GM12878 (cell line): ENCODE data around the gene TMCC2. TPM values are rescaled to one million over a fixed set of nuclear protein-coding genes. Genes with fewer than 3 reads are reported as not detected.

ENCODE experiments used
- ATAC-seq: fragments of 200-7000 bp; cut with Tn5 transposase; 3 replicates; pipeline ENCODE4 v1.9.1; 2020; ENCODE audit warnings: mild to moderate bottlenecking, moderate library complexity
- BruUV-seq: library from RNA; stranded (reverse); fragments of 400-500 nt; replicated peaks from 2 replicates; lab custom pipeline; 2021; lab: Mats Ljungman, UMichigan
- CTCF ChIA-PET: fragments of 300-600 bp; sonication (Branson Sonifier 250); formaldehyde crosslinking; extraction: SDS; loops from one replicate; lab custom pipeline; 2021; ENCODE audit warnings: inconsistent platforms; lab: Yijun Ruan, JAX
- POLR2A ChIA-PET: fragments of 350-600 bp; formaldehyde crosslinking; extraction: SDS; loops from one replicate; lab custom pipeline; 2021; ENCODE audit warnings: inconsistent platforms; lab: Charles Lee
- RAD21 ChIA-PET: fragments of 300-600 bp; sonication (Branson Sonifier 250); formaldehyde crosslinking; loops from one replicate; lab custom pipeline; 2023; ENCODE audit warnings: antibody characterized with exemption; ENCODE audit not compliant: unreplicated experiment; lab: Charles Lee
- SMC1A ChIA-PET: fragments of 300-600 bp; sonication (Branson Sonifier 250); formaldehyde crosslinking; loops from one replicate; lab custom pipeline; 2023; ENCODE audit not compliant: unreplicated experiment, uncharacterized antibody; lab: Charles Lee
- DNase-seq: peaks from one replicate; pipeline ENCODE4 v3.0.0-alpha.2; 2011; ENCODE audit warnings: low read depth, low spot score
- FAIRE-seq: peaks from 3 replicates; lab custom pipeline; 2011; peaks lifted over from hg19 to GRCh38; lab: Jason Lieb, UNC
- H2AFZ ChIP-seq: 2 replicates; pipeline ENCODE4 v1.6.0; 2011; ENCODE audit warnings: low read depth, low read length, control low read depth; ENCODE audit not compliant: control insufficient read depth
- H3K27ac ChIP-seq: 2 replicates; pipeline ENCODE4 v1.5.1; 2011; ENCODE audit warnings: control low read depth; ENCODE audit not compliant: control insufficient read depth, insufficient read depth
- H3K27me3 ChIP-seq, 2 experiments: replicated peaks in 1 of 2; 2 replicates each; pipeline versions ENCODE4 v1.6.0 to v1.6.1; 2011; ENCODE audit warnings: low read length in 1 of 2; ENCODE audit not compliant: control insufficient read depth in 2 of 2, insufficient read depth in 2 of 2
- H3K36me3 ChIP-seq, 2 experiments: 2 replicates each; pipeline ENCODE4 v1.5.1; 2011; ENCODE audit warnings: low read length in 1 of 2; ENCODE audit not compliant: control insufficient read depth in 2 of 2, insufficient read depth in 2 of 2
- H3K4me1 ChIP-seq: 2 replicates; pipeline ENCODE4 v1.6.1; 2011; ENCODE audit warnings: mild to moderate bottlenecking, low read length, moderate library complexity, mixed read lengths; ENCODE audit not compliant: control insufficient read depth, insufficient read depth
- H3K4me2 ChIP-seq: 2 replicates; pipeline ENCODE4 v1.6.0; 2011; ENCODE audit warnings: control low read depth; ENCODE audit not compliant: control insufficient read depth, insufficient read depth
- H3K4me3 ChIP-seq: fragments of 200-600 bp; sonication (generic); 2 replicates; pipeline ENCODE4 v1.5.1; 2016
- H3K79me2 ChIP-seq: 2 replicates; pipeline ENCODE4 v1.6.0; 2011; ENCODE audit warnings: low read length; ENCODE audit not compliant: control insufficient read depth, insufficient read depth
- H3K9ac ChIP-seq: 2 replicates; pipeline ENCODE4 v1.8.0; 2011; ENCODE audit warnings: low read length, control low read depth, mixed read lengths; ENCODE audit not compliant: control insufficient read depth, insufficient read depth
- H3K9me3 ChIP-seq: replicated peaks from 3 replicates; pipeline ENCODE4 v1.5.1; 2011; ENCODE audit warnings: mild to moderate bottlenecking, low read length; ENCODE audit not compliant: control insufficient read depth, insufficient read depth
- H4K20me1 ChIP-seq: 2 replicates; pipeline ENCODE4 v1.6.0; 2011; ENCODE audit not compliant: control insufficient read depth, insufficient read depth
- CBX3 ChIP-seq: fragments of 200-600 bp; sonication (generic); IDR thresholded peaks from 2 replicates; pipeline ENCODE4 v1.6.1; 2016; ENCODE audit warnings: low read depth, borderline replicate concordance
- FOS ChIP-seq: IDR thresholded peaks from 3 replicates; pipeline ENCODE4 v1.6.1; 2011; ENCODE audit warnings: borderline replicate concordance; ENCODE audit not compliant: insufficient read length; ENCODE audit errors: extremely low read depth
- ZBTB4 ChIP-seq: fragments of 450-650 bp; formaldehyde crosslinking; IDR thresholded peaks from 2 replicates; pipeline ENCODE4 v1.4.0; 2022; ENCODE audit warnings: mild to moderate bottlenecking, moderate library complexity
- WGBS: methylation state at CpG from one replicate; pipeline ENCODE4 v1.1.6; 2016; ENCODE audit warnings: low lambda C conversion rate; ENCODE audit not compliant: insufficient replicate concordance, insufficient coverage; ENCODE audit errors: missing lambda C conversion rate; 5-methylcytosine and 5-hydroxymethylcytosine counted together
- in situ Hi-C: fragments of 300-500 bp; cut with MboI; formaldehyde crosslinking; loops from 9 replicates; pipeline ENCODE4 v1.14.3; 2018; ENCODE audit warnings: mixed read lengths
- intact Hi-C: fragments of 100-400 bp; cut with micrococcal nuclease; formaldehyde crosslinking; loops from one replicate; pipeline ENCODE4 v1.14.2; 2022; ENCODE audit not compliant: unreplicated experiment
- polyA plus RNA-seq, 11 experiments: library from polyadenylated mRNA; depleted of rRNA in 4 of 11; unstranded in 6 of 11; stranded (reverse) in 5 of 11; fragments of >200 nt; fragmentation: Nextera tagmentation in 4 of 11; fragmentation: Illumina TruSeq in 1 of 11; extraction: Ambion mirVana in 4 of 11; extraction: Trizol in 1 of 11; gene quantifications; 1 replicate in 1 of 11; 2 replicates in 10 of 11; pipeline versions ENCODE4 v1.2.1 to v1.2.3, GENCODE V29; 2011 to 2016; ENCODE audit warnings: inconsistent platforms in 2 of 11, missing spikeins in 2 of 11, low read depth in 1 of 11
- total RNA-seq, 4 experiments: library from RNA; depleted of rRNA in 3 of 4; stranded (reverse); fragments of >200 nt in 3 of 4; fragmentation: Illumina TruSeq in 1 of 4; extraction: Trizol in 1 of 4; gene quantifications; 2 replicates each; pipeline versions ENCODE4 v1.2.1 to v1.2.3, GENCODE V29; 2013 to 2021

Gene TMCC2
- total and polyA plus RNA-seq, 10 of the 15 experiments (the other 5 are each of a cell fraction or from before 2014, with no cell fraction given), result 0.06 to 2.3 (median 0.76) TPM

GRCh38 chr1:205260948-205261732, 33.4 kb downstream of the TMCC2 start:
- no peak for DNase-seq
- intact Hi-C loops, result no loop called here
- no peaks in the 10 kb centered on the region for H3K4me1 ChIP-seq
- ChIA-PET POLR2A (interaction anchor here (0.5 to 1.0 kb wide), 4 partner anchors 16 to 263 kb away, joined by 3 to 8 read pairs (median 4); no protein-coding TSS in a partner anchor), RAD21 (interaction anchor here (0.6 to 21.3 kb wide), 12 partner anchors 10 to 897 kb away, joined by 3 to 728 read pairs (median 6); partner anchors contain the start of gene TMCC2), CTCF (interaction anchor here (0.9 to 42.1 kb wide), 17 partner anchors 10 to 272 kb away, joined by 3 to 2333 read pairs (median 4); partner anchors contain the start of genes NUAK2 and TMCC2), SMC1A (interaction anchor here (0.6 to 17.4 kb wide), 10 partner anchors 9 to 93 kb away, joined by 3 to 427 read pairs (median 4); partner anchors contain the start of gene TMCC2)
- FAIRE-seq, result no peak
- no peaks in the 10 kb centered on the region for H3K9me3 ChIP-seq
- H4K20me1 ChIP-seq, result peaks cover 4% of the 10 kb centered on the region
- BruUV-seq, result no TSS peak
- no peak for ATAC-seq
- no peaks in the 10 kb centered on the region for H3K36me3 ChIP-seq
- no peak overlapping the region for H3K4me3 ChIP-seq
- no peak overlapping the region for H3K4me2 ChIP-seq
- in situ Hi-C loops, result no loop called here
- no peak overlapping the region for H3K27ac ChIP-seq
- TF ChIP-seq CBX3 (no peak), ZBTB4 (CRISPR knock-in tag) (no peak), FOS (no peak)
- WGBS, result 20% methylated on average over 8 of the region's 8 CpGs
- no peak overlapping the region for H3K9ac ChIP-seq
- H3K79me2 ChIP-seq, result no peaks in the 10 kb centered on the region
- H3K27me3 ChIP-seq, result no peaks in the 10 kb centered on the region; a peak in 1 of 4 replicates
- no peak overlapping the region for H2AFZ ChIP-seq
